Mesenchymal stem cell (in vitro differentiated cells and primary cell): ENCODE results near the gene AIG1.

Experiments used
- DNase-seq: peaks from one replicate; pipeline ENCODE4 v3.0.0-alpha.2; 2013
- H2AFZ ChIP-seq: one replicate; pipeline ENCODE4 v1.6.1; 2013; ENCODE audit warnings: low read depth, mild to moderate bottlenecking, control low read depth, inconsistent platforms, low read length, moderate library complexity
- H2AK5ac ChIP-seq: 2 replicates; pipeline ENCODE4 v1.6.1; 2013; ENCODE audit warnings: low read length, moderate library complexity, mild to moderate bottlenecking, inconsistent platforms; ENCODE audit not compliant: severe bottlenecking
- H2BK120ac ChIP-seq: one replicate; pipeline ENCODE4 v1.6.1; 2013; ENCODE audit warnings: low read depth, mild to moderate bottlenecking, inconsistent platforms, low read length, moderate library complexity
- H2BK12ac ChIP-seq, 2 experiments: one replicate each; pipeline ENCODE4 v1.6.1; 2013; ENCODE audit warnings: inconsistent platforms in 2 of 2, low read length in 2 of 2, mild to moderate bottlenecking in 2 of 2, moderate library complexity in 2 of 2, control low read depth in 1 of 2
- H2BK15ac ChIP-seq: one replicate; pipeline ENCODE4 v1.6.1; 2013; ENCODE audit warnings: mild to moderate bottlenecking, low read depth, inconsistent platforms; ENCODE audit not compliant: poor library complexity, severe bottlenecking
- H2BK5ac ChIP-seq: 2 replicates; pipeline ENCODE4 v1.6.1; 2013; ENCODE audit warnings: low read depth, mild to moderate bottlenecking, low read length, control low read depth, inconsistent platforms; ENCODE audit not compliant: poor library complexity, severe bottlenecking
- H3K14ac ChIP-seq, 2 experiments: one replicate each; pipeline ENCODE4 v1.6.1; 2013; ENCODE audit warnings: inconsistent platforms in 2 of 2, low read length in 2 of 2, control low read depth in 1 of 2, mild to moderate bottlenecking in 1 of 2, moderate library complexity in 1 of 2
- H3K18ac ChIP-seq, 2 experiments: one replicate each; pipeline ENCODE4 v1.6.1; 2013; ENCODE audit warnings: inconsistent platforms in 2 of 2, low read length in 2 of 2, control low read depth in 1 of 2, low read depth in 1 of 2, mild to moderate bottlenecking in 1 of 2
- H3K23ac ChIP-seq, 2 experiments: one replicate each; pipeline ENCODE4 v1.6.1; 2013; ENCODE audit warnings: inconsistent platforms in 2 of 2, low read length in 2 of 2, mild to moderate bottlenecking in 2 of 2, moderate library complexity in 2 of 2, control low read depth in 1 of 2
- H3K27ac ChIP-seq: 2 replicates; pipeline ENCODE4 v1.5.1; 2013; ENCODE audit warnings: mild to moderate bottlenecking, moderate library complexity, low read length, control low read depth, inconsistent platforms; ENCODE audit not compliant: poor library complexity, severe bottlenecking
- H3K27me3 ChIP-seq, 2 experiments: 2 replicates each; pipeline versions ENCODE4 v1.6.1 to v1.7.0; 2013; ENCODE audit warnings: low read length in 2 of 2, mild to moderate bottlenecking in 2 of 2, moderate library complexity in 2 of 2, control low read depth in 1 of 2, inconsistent platforms in 1 of 2; ENCODE audit not compliant: control insufficient read depth in 1 of 2, insufficient read depth in 1 of 2
- H3K36me3 ChIP-seq, 2 experiments: 2 replicates each; pipeline versions ENCODE4 v1.6.1 to v1.7.0; 2013; ENCODE audit warnings: low read length in 2 of 2, control low read depth in 1 of 2, inconsistent platforms in 1 of 2, low read depth in 1 of 2, mild to moderate bottlenecking in 1 of 2; ENCODE audit not compliant: insufficient read depth in 2 of 2, control insufficient read depth in 1 of 2
- H3K4ac ChIP-seq, 2 experiments: one replicate each; pipeline ENCODE4 v1.6.1; 2013; ENCODE audit warnings: inconsistent platforms in 2 of 2, low read length in 2 of 2, mild to moderate bottlenecking in 2 of 2, moderate library complexity in 2 of 2, control low read depth in 1 of 2, low read depth in 1 of 2
- H3K4me1 ChIP-seq: 2 replicates; pipeline ENCODE4 v1.6.1; 2013; ENCODE audit warnings: low read depth, low read length, control low read depth; ENCODE audit not compliant: control insufficient read depth, insufficient read depth
- H3K4me2 ChIP-seq: 2 replicates; pipeline ENCODE4 v1.6.1; 2013; ENCODE audit warnings: low read length, mild to moderate bottlenecking, inconsistent platforms; ENCODE audit not compliant: poor library complexity, severe bottlenecking
- H3K4me3 ChIP-seq, 2 experiments: 2 replicates each; pipeline versions ENCODE4 v1.5.1 to v1.7.0; 2013; ENCODE audit warnings: low read length in 2 of 2, mild to moderate bottlenecking in 2 of 2, control low read depth in 1 of 2, low read depth in 1 of 2; ENCODE audit not compliant: insufficient read depth in 1 of 2
- H3K79me1 ChIP-seq: replicated peaks from 2 replicates; pipeline ENCODE4 v1.6.1; 2013; ENCODE audit warnings: mild to moderate bottlenecking, control low read depth, low read length, inconsistent platforms; ENCODE audit not compliant: poor library complexity, severe bottlenecking
- H3K9ac ChIP-seq: 2 replicates; pipeline ENCODE4 v1.7.0; 2013; ENCODE audit warnings: mild to moderate bottlenecking, low read length, moderate library complexity
- H3K9me3 ChIP-seq: 2 replicates; pipeline ENCODE4 v1.7.0; 2013; ENCODE audit warnings: mild to moderate bottlenecking, low read length; ENCODE audit not compliant: control insufficient read depth
- H4K8ac ChIP-seq: one replicate; pipeline ENCODE4 v1.6.1; 2013; ENCODE audit warnings: inconsistent platforms, mild to moderate bottlenecking, low read length, moderate library complexity
- H4K91ac ChIP-seq: one replicate; pipeline ENCODE4 v1.6.1; 2013; ENCODE audit warnings: mild to moderate bottlenecking, low read length, inconsistent platforms
- WGBS: methylation state at CpG from one replicate; pipeline ENCODE4 v1.1.7; 2013; ENCODE audit warnings: mixed read lengths; 5-methylcytosine and 5-hydroxymethylcytosine counted together

Gene AIG1

DNA sequence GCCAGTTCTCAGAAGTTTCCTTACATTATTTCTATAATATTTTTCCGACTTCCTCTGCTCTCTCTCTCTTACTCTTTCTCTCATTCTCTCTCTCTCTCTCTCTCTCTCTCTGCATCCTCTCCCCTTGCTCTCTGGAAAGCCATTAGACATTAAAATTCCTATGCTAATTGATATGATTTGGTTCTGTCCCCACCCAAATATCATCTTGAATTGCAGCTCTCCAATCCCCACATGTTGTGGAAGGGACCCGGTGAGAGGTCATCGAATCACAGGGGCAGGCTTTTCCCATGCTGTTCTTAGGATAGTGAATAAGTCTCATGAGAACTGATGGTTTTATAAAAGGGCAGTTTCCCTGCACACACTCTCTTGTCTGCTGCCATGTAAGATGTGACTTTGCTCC is 315.7 kb downstream of the AIG1 start:
- H3K9me3 ChIP-seq, result no peaks in the 10 kb centered on the region
- no peaks in the 10 kb centered on the region for H3K79me1 ChIP-seq
- H3K4me3 ChIP-seq, result no peak overlapping the region
- H3K14ac ChIP-seq, result no peak overlapping the region
- no peak overlapping the region for H2BK120ac ChIP-seq
- H3K23ac ChIP-seq, result no peak overlapping the region
- no peaks in the 10 kb centered on the region for H3K4me1 ChIP-seq
- H3K18ac ChIP-seq, result no peak overlapping the region
- no peak overlapping the region for H2AFZ ChIP-seq
- no peak overlapping the region for H4K8ac ChIP-seq
- DNase-seq, result no peak
- H2BK12ac ChIP-seq, result no peak overlapping the region
- H2BK15ac ChIP-seq, result no peak overlapping the region
- H3K36me3 ChIP-seq, result no peaks in the 10 kb centered on the region
- 93% methylated on average over 3 of the region's 3 CpGs for WGBS
- H4K91ac ChIP-seq, result no peak overlapping the region
- H2BK5ac ChIP-seq, result no peak overlapping the region
- peaks cover 0 to 4% of the 10 kb centered on the region in 2 experiments for H3K27me3 ChIP-seq
- H2AK5ac ChIP-seq, result no peak overlapping the region
- H3K4ac ChIP-seq, result no peak overlapping the region
- no peak overlapping the region for H3K9ac ChIP-seq
- no peak overlapping the region for H3K4me2 ChIP-seq
- H3K27ac ChIP-seq, result no peak overlapping the region

DNA sequence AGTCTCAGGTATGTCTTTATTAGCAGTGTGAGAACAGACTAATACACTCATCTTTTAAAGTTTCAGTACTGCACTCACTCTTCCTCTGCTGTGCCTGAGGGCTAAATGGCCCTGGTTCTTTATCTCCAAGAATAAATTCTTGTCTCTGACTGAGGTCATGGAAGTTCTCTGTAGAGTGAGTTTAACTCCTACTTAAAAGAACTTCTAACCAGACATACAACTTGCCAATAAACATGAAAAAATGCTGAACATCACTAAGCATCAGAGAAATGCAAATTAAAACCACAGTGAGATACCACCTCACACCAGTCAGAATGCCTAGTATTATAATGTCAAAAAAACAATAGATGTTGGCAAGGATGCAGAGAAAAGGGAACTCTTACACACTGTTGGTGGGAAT is 316.2 kb downstream of the AIG1 start:
- Histone ChIP-seq H3K4me3 (no peak overlapping the region), H3K9ac (no peak overlapping the region), H3K27ac (no peak overlapping the region), H3K27me3 (peaks cover 0 to 4% of the 10 kb centered on the region in 2 experiments), H2BK120ac (no peak overlapping the region), H3K4ac (no peak overlapping the region), H3K36me3 (no peaks in the 10 kb centered on the region), H3K79me1 (no peaks in the 10 kb centered on the region), H3K9me3 (no peaks in the 10 kb centered on the region), H3K4me2 (no peak overlapping the region), H4K91ac (no peak overlapping the region), H2AK5ac (no peak overlapping the region), H4K8ac (no peak overlapping the region), H2AFZ (no peak overlapping the region), H3K4me1 (no peaks in the 10 kb centered on the region), H2BK12ac (no peak overlapping the region), H3K14ac (no peak overlapping the region), H2BK15ac (no peak overlapping the region), H3K23ac (no peak overlapping the region), H3K18ac (no peak overlapping the region), H2BK5ac (no peak overlapping the region)
- no peak for DNase-seq

DNA sequence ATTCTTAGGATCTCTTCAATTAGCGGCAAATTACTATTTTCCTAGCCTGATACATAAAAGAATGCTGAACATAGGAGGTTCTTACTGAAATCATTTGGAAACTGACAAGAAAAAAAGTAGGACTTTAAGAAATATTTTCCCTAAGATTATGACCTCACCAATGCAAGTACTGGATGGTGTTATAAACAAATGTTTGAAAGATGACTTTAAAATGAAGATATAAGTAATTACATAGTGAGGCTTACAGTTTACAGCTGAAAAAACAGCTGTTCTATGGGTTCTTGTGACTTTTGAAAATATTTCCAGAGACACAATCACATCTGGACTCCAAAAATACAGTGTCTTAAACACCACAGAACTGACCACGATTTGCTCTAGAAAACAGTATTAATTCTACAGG is 324.9 kb downstream of the AIG1 start:
- no peak overlapping the region for H2AFZ ChIP-seq
- H3K4ac ChIP-seq, result no peak overlapping the region
- H3K4me1 ChIP-seq, result no peaks in the 10 kb centered on the region
- H4K91ac ChIP-seq, result no peak overlapping the region
- H3K27ac ChIP-seq, result no peak overlapping the region
- H3K4me3 ChIP-seq, result no peak overlapping the region
- H3K27me3 ChIP-seq, result no peaks in the 10 kb centered on the region
- H3K9me3 ChIP-seq, result peaks cover 10% of the 10 kb centered on the region
- H3K79me1 ChIP-seq, result no peaks in the 10 kb centered on the region
- DNase-seq, result no peak
- no peak overlapping the region for H3K4me2 ChIP-seq
- no peaks in the 10 kb centered on the region for H3K36me3 ChIP-seq
- no peak overlapping the region for H3K14ac ChIP-seq
- no peak overlapping the region for H4K8ac ChIP-seq
- H2BK12ac ChIP-seq, result no peak overlapping the region
- WGBS, result 100% methylated on average over 1 of the region's 2 CpGs
- no peak overlapping the region for H3K18ac ChIP-seq
- no peak overlapping the region for H2BK120ac ChIP-seq
- H3K9ac ChIP-seq, result no peak overlapping the region
- H2BK15ac ChIP-seq, result no peak overlapping the region
- H2BK5ac ChIP-seq, result no peak overlapping the region
- no peak overlapping the region for H3K23ac ChIP-seq
- no peak overlapping the region for H2AK5ac ChIP-seq

DNA sequence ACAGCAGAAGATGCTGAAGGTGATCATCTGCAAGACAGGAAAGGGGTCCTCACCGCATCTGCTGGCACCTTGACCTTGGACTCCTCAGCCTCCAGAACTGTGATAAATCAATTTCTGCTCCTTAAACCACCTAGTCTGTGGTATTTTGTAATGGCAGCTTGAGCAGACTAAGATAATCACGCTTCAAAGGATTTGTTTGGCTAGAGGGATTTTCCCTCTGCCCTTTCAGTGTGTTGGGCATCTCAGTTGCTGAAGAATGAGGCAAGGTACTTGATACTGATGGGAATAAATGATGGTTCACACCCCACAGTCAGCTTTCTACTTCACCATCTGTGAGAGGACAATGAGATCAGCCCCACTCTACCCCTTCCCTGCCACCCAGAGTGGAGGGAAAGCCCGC is 329.6 kb downstream of the AIG1 start:
- H3K27ac ChIP-seq, result no peak overlapping the region
- WGBS, result 72% methylated on average over 2 of the region's 3 CpGs
- no peak overlapping the region for H4K8ac ChIP-seq
- no peaks in the 10 kb centered on the region for H3K9me3 ChIP-seq
- H2BK15ac ChIP-seq, result no peak overlapping the region
- no peak overlapping the region for H2AK5ac ChIP-seq
- DNase-seq, result no peak
- no peak overlapping the region for H3K4me2 ChIP-seq
- H3K79me1 ChIP-seq, result no peaks in the 10 kb centered on the region
- H3K9ac ChIP-seq, result no peak overlapping the region
- no peaks in the 10 kb centered on the region for H3K27me3 ChIP-seq
- H3K4me1 ChIP-seq, result no peaks in the 10 kb centered on the region
- no peak overlapping the region for H3K23ac ChIP-seq
- no peak overlapping the region for H2BK120ac ChIP-seq
- H2BK5ac ChIP-seq, result no peak overlapping the region
- H3K4ac ChIP-seq, result no peak overlapping the region
- H3K4me3 ChIP-seq, result no peak overlapping the region
- no peak overlapping the region for H2BK12ac ChIP-seq
- H4K91ac ChIP-seq, result no peak overlapping the region
- no peaks in the 10 kb centered on the region for H3K36me3 ChIP-seq
- no peak overlapping the region for H2AFZ ChIP-seq
- H3K18ac ChIP-seq, result no peak overlapping the region
- H3K14ac ChIP-seq, result no peak overlapping the region
